ENCODE results near the gene UBE2J1. TPM values are rescaled to one million over a fixed set of nuclear protein-coding genes. Genes with fewer than 3 reads are reported as not detected.
"Not testable (repeated sequence)": the region's sequence is repeated elsewhere in the genome, so short reads cannot be mapped to it uniquely, and the experiment has no call there.

Gene UBE2J1, protein sequence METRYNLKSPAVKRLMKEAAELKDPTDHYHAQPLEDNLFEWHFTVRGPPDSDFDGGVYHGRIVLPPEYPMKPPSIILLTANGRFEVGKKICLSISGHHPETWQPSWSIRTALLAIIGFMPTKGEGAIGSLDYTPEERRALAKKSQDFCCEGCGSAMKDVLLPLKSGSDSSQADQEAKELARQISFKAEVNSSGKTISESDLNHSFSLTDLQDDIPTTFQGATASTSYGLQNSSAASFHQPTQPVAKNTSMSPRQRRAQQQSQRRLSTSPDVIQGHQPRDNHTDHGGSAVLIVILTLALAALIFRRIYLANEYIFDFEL
- polyA plus RNA-seq, result 10 to 100 TPM; 17.3 to 19.4 TPM

DNA sequence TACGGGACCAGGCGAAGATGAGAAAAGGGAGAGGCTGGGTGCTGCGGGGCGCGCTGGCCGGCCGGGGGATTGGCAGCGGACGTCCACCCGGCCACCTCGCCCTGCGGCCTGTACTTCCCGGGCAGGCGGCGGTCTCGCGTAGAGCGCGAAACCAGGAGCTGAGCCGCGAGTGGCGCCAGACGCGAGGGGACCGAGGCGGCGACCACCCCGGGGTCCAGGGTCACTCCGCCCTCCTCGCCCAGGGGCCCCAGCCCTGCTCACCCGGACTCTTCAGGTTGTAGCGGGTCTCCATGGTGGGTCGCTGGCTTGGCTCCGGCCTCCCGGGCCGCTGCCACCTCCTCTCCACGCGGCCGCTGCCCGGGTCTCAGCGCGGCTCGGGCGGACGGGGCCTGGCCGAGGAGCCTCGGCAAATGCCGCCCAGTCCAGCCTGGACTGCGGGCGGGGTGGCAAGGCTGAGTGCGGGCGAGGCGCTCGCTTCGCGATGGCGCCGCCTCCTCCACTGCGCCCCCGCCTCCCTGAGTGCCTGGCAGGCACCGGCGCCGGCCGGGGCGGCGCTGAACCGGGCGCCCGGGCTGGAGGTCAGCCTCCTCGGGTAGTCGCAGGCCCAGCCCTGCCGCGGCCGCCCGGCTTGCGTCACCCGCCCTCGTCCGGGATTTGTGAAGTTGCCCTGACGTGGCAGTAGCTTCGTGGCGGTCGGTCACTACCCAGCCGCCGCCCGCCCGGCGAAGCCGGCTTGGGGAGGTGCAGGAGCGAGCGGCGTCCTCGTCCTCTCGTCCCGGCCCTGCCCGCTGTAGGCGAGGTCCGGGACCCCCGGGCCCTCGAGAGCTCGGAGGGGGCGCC, at the start of gene UBE2J1:
Gene UBE2J1, minus strand, starts transcription at position 445 of the 840 bp plus-strand sequence. Its CDS starts 153 bp downstream, at position 292.
- WGBS, 2 donors, result 0% methylated on average over 48 to 102 of the region's 102 CpGs
- no peaks in the 10 kb centered on the region for H3K27me3 ChIP-seq (ENCODE audit: control insufficient read depth in 1 of 2, insufficient read depth in 2 of 2, low read length in 2 of 2)
- peak within 1 kb of the TSS; percentile 80 to 98 for H3K4me3 ChIP-seq (ENCODE audit: low read depth in 1 of 2, low read length in 2 of 2)
- H3K9me3 ChIP-seq (ENCODE audit: control insufficient read depth in 2 of 2, insufficient read depth in 1 of 2, low read depth in 1 of 2, low read length in 1 of 2), result no peaks in the 10 kb centered on the region
- H3K4me1 ChIP-seq (ENCODE audit: control insufficient read depth in 2 of 2, insufficient read depth in 2 of 2, low read length in 1 of 2), result peaks cover 0 to 8% of the 10 kb centered on the region in 2 donors
- no peaks in the 10 kb centered on the region for H3K36me3 ChIP-seq (ENCODE audit: control insufficient read depth in 2 of 2, insufficient read depth in 2 of 2, low read length in 1 of 2)
- peak within 1 kb of the TSS; percentile 94 to 97 for H3K27ac ChIP-seq (ENCODE audit: low read depth in 2 of 2, low read length in 1 of 2)

GRCh38 chr6:89400912-89401399, 48.4 kb upstream of the UBE2J1 start:
- Histone ChIP-seq H3K36me3 (ENCODE audit: control insufficient read depth in 2 of 2, insufficient read depth in 2 of 2, low read length in 1 of 2) (no peaks in the 10 kb centered on the region), H3K27ac (ENCODE audit: low read depth in 2 of 2, low read length in 1 of 2) (no peak overlapping the region), H3K4me3 (ENCODE audit: low read depth in 1 of 2, low read length in 2 of 2) (no peak overlapping the region), H3K4me1 (ENCODE audit: control insufficient read depth in 2 of 2, insufficient read depth in 2 of 2, low read length in 1 of 2) (no peaks in the 10 kb centered on the region), H3K9me3 (ENCODE audit: control insufficient read depth in 2 of 2, insufficient read depth in 1 of 2, low read depth in 1 of 2, low read length in 1 of 2) (no peaks in the 10 kb centered on the region), H3K27me3 (ENCODE audit: control insufficient read depth in 1 of 2, insufficient read depth in 2 of 2, low read length in 2 of 2) (no peaks in the 10 kb centered on the region)
- 60 to 66% methylated on average over 6 of the region's 6 CpGs for WGBS, 2 donors

GRCh38 chr6:89400050-89400449, 47.5 kb upstream of the UBE2J1 start:
- no peaks in the 10 kb centered on the region for H3K36me3 ChIP-seq (ENCODE audit: control insufficient read depth in 2 of 2, insufficient read depth in 2 of 2, low read length in 1 of 2)
- 94 to 95% methylated on average over 3 of the region's 3 CpGs for WGBS, 2 donors
- H3K4me1 ChIP-seq (ENCODE audit: control insufficient read depth in 2 of 2, insufficient read depth in 2 of 2, low read length in 1 of 2), result no peaks in the 10 kb centered on the region
- no peak overlapping the region for H3K27ac ChIP-seq (ENCODE audit: low read depth in 2 of 2, low read length in 1 of 2)
- H3K9me3 ChIP-seq (ENCODE audit: control insufficient read depth in 2 of 2, insufficient read depth in 1 of 2, low read depth in 1 of 2, low read length in 1 of 2), result no peaks in the 10 kb centered on the region
- H3K4me3 ChIP-seq (ENCODE audit: low read depth in 1 of 2, low read length in 2 of 2), result no peak overlapping the region
- H3K27me3 ChIP-seq (ENCODE audit: control insufficient read depth in 1 of 2, insufficient read depth in 2 of 2, low read length in 2 of 2), result no peaks in the 10 kb centered on the region

- Histone ChIP-seq H3K27me3 (ENCODE audit: control insufficient read depth in 1 of 2, insufficient read depth in 2 of 2, low read length in 2 of 2) (no peaks in the 10 kb centered on the region), H3K36me3 (ENCODE audit: control insufficient read depth in 2 of 2, insufficient read depth in 2 of 2, low read length in 1 of 2) (no peaks in the 10 kb centered on the region), H3K9me3 (ENCODE audit: control insufficient read depth in 2 of 2, insufficient read depth in 1 of 2, low read depth in 1 of 2, low read length in 1 of 2) (no peaks in the 10 kb centered on the region), H3K27ac (ENCODE audit: low read depth in 2 of 2, low read length in 1 of 2) (no peak overlapping the region), H3K4me3 (ENCODE audit: low read depth in 1 of 2, low read length in 2 of 2) (no peak overlapping the region), H3K4me1 (ENCODE audit: control insufficient read depth in 2 of 2, insufficient read depth in 2 of 2, low read length in 1 of 2) (no peaks in the 10 kb centered on the region)
- WGBS, 2 donors, result 87 to 92% methylated on average over 7 of the region's 7 CpGs
These were observed 46.4 kb upstream of the UBE2J1 start for GRCh38 chr6:89398762-89399525.

GRCh38 chr6:89397884-89398283, 45.4 kb upstream of the UBE2J1 start:
- H3K4me1 ChIP-seq (ENCODE audit: control insufficient read depth in 2 of 2, insufficient read depth in 2 of 2, low read length in 1 of 2); H3K27me3 ChIP-seq (ENCODE audit: control insufficient read depth in 1 of 2, insufficient read depth in 2 of 2, low read length in 2 of 2); H3K36me3 ChIP-seq (ENCODE audit: control insufficient read depth in 2 of 2, insufficient read depth in 2 of 2, low read length in 1 of 2); H3K27ac ChIP-seq (ENCODE audit: low read depth in 2 of 2, low read length in 1 of 2); H3K4me3 ChIP-seq (ENCODE audit: low read depth in 1 of 2, low read length in 2 of 2); H3K9me3 ChIP-seq (ENCODE audit: control insufficient read depth in 2 of 2, insufficient read depth in 1 of 2, low read depth in 1 of 2, low read length in 1 of 2): not testable (repeated sequence)
- 83 to 84% methylated on average over 4 of the region's 4 CpGs for WGBS, 2 donors

DNA sequence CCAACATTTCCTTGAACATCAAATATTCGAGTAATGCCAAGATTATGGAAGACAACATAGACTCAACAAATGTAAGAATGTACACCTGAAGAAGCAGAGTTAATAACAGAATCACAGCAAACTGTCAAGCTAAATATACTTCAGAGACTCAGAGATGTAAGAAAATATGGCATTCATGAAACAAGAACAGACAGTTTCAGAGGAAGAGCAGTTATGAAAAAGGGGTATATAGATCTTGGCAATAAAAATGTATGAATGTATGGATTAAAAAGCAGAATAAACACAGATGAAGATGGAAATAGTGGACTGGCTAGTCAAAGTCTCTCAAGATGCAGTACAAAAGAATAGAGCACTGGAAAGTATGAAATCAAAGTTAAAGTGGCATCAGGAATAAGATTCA, 41.1 kb upstream of the UBE2J1 start:
- WGBS, 2 donors, result 89 to 95% methylated on average over 1 of the region's 1 CpG
- no peaks in the 10 kb centered on the region for H3K9me3 ChIP-seq (ENCODE audit: control insufficient read depth in 2 of 2, insufficient read depth in 1 of 2, low read depth in 1 of 2, low read length in 1 of 2)

DNA sequence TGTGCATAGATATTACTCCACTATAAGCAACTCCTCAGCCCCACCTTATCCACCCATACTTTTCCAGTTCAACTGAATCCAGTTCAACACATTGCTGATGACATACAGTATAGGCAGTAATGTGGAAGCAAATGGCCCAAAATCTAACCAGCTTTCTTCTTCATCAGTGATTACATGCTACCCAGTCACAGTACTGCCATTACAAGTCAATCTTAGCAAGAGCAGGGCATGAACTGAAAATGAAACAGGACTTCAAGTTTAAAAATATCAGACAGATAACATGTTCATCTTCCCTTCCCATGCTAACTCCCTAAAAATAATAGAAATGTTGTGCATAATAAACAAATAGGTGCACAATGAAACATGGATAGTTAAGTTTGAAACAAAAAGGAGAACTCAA, 40.3 kb upstream of the UBE2J1 start:
- Histone ChIP-seq H3K27ac (ENCODE audit: low read depth in 2 of 2, low read length in 1 of 2) (no peak overlapping the region), H3K4me3 (ENCODE audit: low read depth in 1 of 2, low read length in 2 of 2) (no peak overlapping the region), H3K4me1 (ENCODE audit: control insufficient read depth in 2 of 2, insufficient read depth in 2 of 2, low read length in 1 of 2) (no peaks in the 10 kb centered on the region), H3K9me3 (ENCODE audit: control insufficient read depth in 2 of 2, insufficient read depth in 1 of 2, low read depth in 1 of 2, low read length in 1 of 2) (no peaks in the 10 kb centered on the region), H3K36me3 (ENCODE audit: control insufficient read depth in 2 of 2, insufficient read depth in 2 of 2, low read length in 1 of 2) (no peaks in the 10 kb centered on the region), H3K27me3 (ENCODE audit: control insufficient read depth in 1 of 2, insufficient read depth in 2 of 2, low read length in 2 of 2) (no peaks in the 10 kb centered on the region)

More for the DNA sequence above, 41.1 kb upstream of the UBE2J1 start:
- Histone ChIP-seq H3K4me3 (ENCODE audit: low read depth in 1 of 2, low read length in 2 of 2) (no peak overlapping the region), H3K4me1 (ENCODE audit: control insufficient read depth in 2 of 2, insufficient read depth in 2 of 2, low read length in 1 of 2) (no peaks in the 10 kb centered on the region), H3K36me3 (ENCODE audit: control insufficient read depth in 2 of 2, insufficient read depth in 2 of 2, low read length in 1 of 2) (no peaks in the 10 kb centered on the region), H3K27me3 (ENCODE audit: control insufficient read depth in 1 of 2, insufficient read depth in 2 of 2, low read length in 2 of 2) (no peaks in the 10 kb centered on the region), H3K27ac (ENCODE audit: low read depth in 2 of 2, low read length in 1 of 2) (no peak overlapping the region)

- H3K4me3 ChIP-seq (ENCODE audit: low read depth in 1 of 2, low read length in 2 of 2), result no peak overlapping the region
- WGBS, 2 donors, result 94 to 95% methylated on average over 6 of the region's 6 CpGs
- no peaks in the 10 kb centered on the region for H3K27me3 ChIP-seq (ENCODE audit: control insufficient read depth in 1 of 2, insufficient read depth in 2 of 2, low read length in 2 of 2)
- H3K4me1 ChIP-seq (ENCODE audit: control insufficient read depth in 2 of 2, insufficient read depth in 2 of 2, low read length in 1 of 2), result peaks cover 4 to 7% of the 10 kb centered on the region in 2 donors
- H3K9me3 ChIP-seq (ENCODE audit: control insufficient read depth in 2 of 2, insufficient read depth in 1 of 2, low read depth in 1 of 2, low read length in 1 of 2), result no peaks in the 10 kb centered on the region
- no peaks in the 10 kb centered on the region for H3K36me3 ChIP-seq (ENCODE audit: control insufficient read depth in 2 of 2, insufficient read depth in 2 of 2, low read length in 1 of 2)
- no peak overlapping the region for H3K27ac ChIP-seq (ENCODE audit: low read depth in 2 of 2, low read length in 1 of 2)
These were observed 36.3 kb upstream of the UBE2J1 start for GRCh38 chr6:89388846-89389245.

DNA sequence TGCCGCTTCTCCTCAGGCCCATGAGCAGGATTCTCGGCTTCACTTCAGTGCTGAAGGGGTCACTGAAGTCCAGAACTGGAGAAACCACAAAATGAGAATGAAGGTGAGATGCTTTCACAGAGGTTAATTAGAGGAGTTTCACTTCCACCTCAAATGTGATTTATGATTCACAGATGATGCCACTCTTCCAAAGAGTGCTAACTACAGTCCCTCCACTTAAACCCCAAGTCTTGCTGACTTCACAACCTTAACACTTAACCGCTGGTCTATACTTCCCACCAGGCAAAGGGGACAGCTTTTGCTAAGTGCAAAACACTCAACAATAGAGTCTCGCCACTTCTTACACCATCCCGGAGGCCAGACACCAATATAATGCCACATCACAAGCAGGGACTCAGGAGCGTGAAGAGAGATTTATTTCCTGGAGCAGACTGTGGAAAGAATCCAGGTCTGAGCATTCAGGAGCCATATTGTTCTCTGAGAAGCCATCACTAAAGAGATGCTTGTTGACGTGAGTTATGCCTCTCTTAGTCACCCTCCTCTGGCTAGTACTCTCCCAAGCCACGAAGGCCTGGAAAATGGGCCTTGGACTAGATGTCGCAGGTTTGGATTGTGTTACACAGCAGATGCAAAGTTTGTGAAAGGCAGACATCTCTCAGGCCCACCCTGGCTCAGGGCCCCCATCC, 35.1 kb upstream of the UBE2J1 start:
- Histone ChIP-seq H3K4me3 (ENCODE audit: low read depth in 1 of 2, low read length in 2 of 2) (no peak overlapping the region), H3K27me3 (ENCODE audit: control insufficient read depth in 1 of 2, insufficient read depth in 2 of 2, low read length in 2 of 2) (no peaks in the 10 kb centered on the region), H3K9me3 (ENCODE audit: control insufficient read depth in 2 of 2, insufficient read depth in 1 of 2, low read depth in 1 of 2, low read length in 1 of 2) (no peaks in the 10 kb centered on the region), H3K36me3 (ENCODE audit: control insufficient read depth in 2 of 2, insufficient read depth in 2 of 2, low read length in 1 of 2) (no peaks in the 10 kb centered on the region), H3K27ac (ENCODE audit: low read depth in 2 of 2, low read length in 1 of 2) (peak overlapping the region in 1 of 2 donors; percentile 58), H3K4me1 (ENCODE audit: control insufficient read depth in 2 of 2, insufficient read depth in 2 of 2, low read length in 1 of 2) (peaks cover 4 to 7% of the 10 kb centered on the region in 2 donors)
- 85 to 90% methylated on average over 9 of the region's 9 CpGs for WGBS, 2 donors
